Panc1 (cell line): ENCODE data around the gene OR5A2. TPM values are rescaled to one million over a fixed set of nuclear protein-coding genes. Genes with fewer than 3 reads are reported as not detected.

Experiments used
- ATAC-seq: fragments of 200-7000 bp; cut with Tn5 transposase; 2 replicates; pipeline ENCODE4 v1.9.1; 2020; ENCODE audit warnings: mild to moderate bottlenecking, moderate library complexity
- BruUV-seq: library from RNA; stranded (reverse); fragments of 400-500 nt; replicated peaks from 2 replicates; lab custom pipeline; 2021; lab: Mats Ljungman, UMichigan
- CTCF ChIA-PET: fragments of 300-600 bp; sonication (Branson Sonifier 250); formaldehyde crosslinking; loops from one replicate; lab custom pipeline; 2022; ENCODE audit warnings: antibody characterized with exemption; lab: Charles Lee
- POLR2A ChIA-PET: fragments of 300-600 bp; sonication (Branson Sonifier 250); formaldehyde crosslinking; loops from one replicate; lab custom pipeline; 2022; ENCODE audit warnings: antibody characterized with exemption; lab: Charles Lee
- DNase-seq: peaks from one replicate; pipeline ENCODE4 v3.0.0-alpha.2; 2010; ENCODE audit warnings: low read depth, low spot score
- H3K27ac ChIP-seq: 2 replicates; pipeline ENCODE4 v1.5.1; 2011; ENCODE audit warnings: mild to moderate bottlenecking, low read length, inconsistent platforms
- H3K27me3 ChIP-seq: fragments of 200-500 bp; sonication (Bioruptor generic); 2 replicates; pipeline ENCODE4 v1.6.0; 2014; ENCODE audit warnings: low read length, inconsistent platforms; ENCODE audit not compliant: control insufficient read depth, insufficient read depth
- H3K36me3 ChIP-seq: fragments of 200-500 bp; sonication (Bioruptor generic); 2 replicates; pipeline ENCODE4 v1.5.1; 2014; ENCODE audit warnings: inconsistent platforms, mild to moderate bottlenecking, low read length, moderate library complexity; ENCODE audit not compliant: control insufficient read depth, insufficient read depth
- H3K4me1 ChIP-seq: 2 replicates; pipeline ENCODE4 v1.5.1; 2011; ENCODE audit warnings: inconsistent platforms, mild to moderate bottlenecking, low read length, moderate library complexity; ENCODE audit not compliant: control insufficient read depth, insufficient read depth
- H3K4me3 ChIP-seq, 2 experiments: 2 replicates each; pipeline ENCODE4 v1.5.1; 2011 to 2012; ENCODE audit warnings: low read depth in 2 of 2, low read length in 2 of 2, mild to moderate bottlenecking in 2 of 2, inconsistent platforms in 1 of 2, moderate library complexity in 1 of 2
- H3K9me3 ChIP-seq: fragments of 200-500 bp; sonication (Bioruptor generic); 2 replicates; pipeline ENCODE4 v1.5.1; 2014; ENCODE audit warnings: low read depth, mild to moderate bottlenecking, inconsistent platforms, low read length, moderate library complexity; ENCODE audit not compliant: control insufficient read depth, insufficient read depth
- CTCF ChIP-seq: fragments of 450-650 bp; IDR thresholded peaks from 2 replicates; pipeline ENCODE4 v1.5.1; 2017; ENCODE audit warnings: mild to moderate bottlenecking
- POLR2AphosphoS5 ChIP-seq: IDR thresholded peaks from 2 replicates; pipeline ENCODE4 v1.6.1; 2012; ENCODE audit warnings: mild to moderate bottlenecking, low read depth, low read length, moderate library complexity
- SIN3A ChIP-seq: IDR thresholded peaks from 2 replicates; pipeline ENCODE4 v1.6.1; 2012; ENCODE audit warnings: low read depth, mild to moderate bottlenecking, low read length, moderate library complexity, borderline replicate concordance; ENCODE audit not compliant: insufficient read depth
- TCF7L2 ChIP-seq: IDR thresholded peaks from 2 replicates; pipeline ENCODE4 v1.6.1; 2011; ENCODE audit warnings: mild to moderate bottlenecking, low read depth, low read length, inconsistent platforms
- in situ Hi-C: cut with HindIII; loops from 2 replicates; pipeline ENCODE4 v1.10.0; 2016; ENCODE audit warnings: low sequenced_read_pairs, low pct_unique_long_range_greater_than_20kb
- intact Hi-C: fragments of 100-400 bp; cut with micrococcal nuclease; formaldehyde crosslinking; loops from one replicate; pipeline ENCODE4 v1.10.0; 2022; ENCODE audit not compliant: unreplicated experiment
- total RNA-seq: library from RNA; stranded (reverse); gene quantifications from one replicate; pipeline ENCODE4 v1.2.1, GENCODE V29; 2021; ENCODE audit not compliant: unreplicated experiment
- TF ChIP-seq, protein P1 (sequence below), 2 experiments: IDR thresholded peaks; 2 replicates each; pipeline ENCODE4 v1.6.1; 2011 to 2012; ENCODE audit warnings: low read depth in 2 of 2, control low read depth in 1 of 2, low read length in 1 of 2, mild to moderate bottlenecking in 1 of 2, moderate library complexity in 1 of 2; ENCODE audit not compliant: insufficient read depth in 1 of 2

OR5A2 gene
- total RNA-seq, 1 experiment from 2014 or later = not detected

DNA sequence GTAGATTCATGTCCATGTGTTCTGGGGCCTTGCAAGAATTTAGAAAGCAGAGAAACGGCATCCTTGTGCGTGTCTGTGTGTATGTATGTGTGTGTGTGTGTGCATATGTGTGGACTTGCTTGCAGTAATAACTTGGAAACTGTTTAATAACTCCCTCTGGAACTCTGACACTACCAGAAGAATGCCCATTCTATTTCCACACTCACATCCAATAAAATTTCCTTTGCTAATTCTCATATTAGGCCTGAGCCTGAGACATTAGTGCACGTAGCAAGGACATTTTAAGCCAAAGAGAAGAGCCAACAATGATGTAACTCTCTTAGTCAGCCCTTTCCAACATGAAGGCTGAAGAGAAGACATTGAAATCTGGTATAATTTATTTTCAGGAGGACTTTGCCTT is 33.7 kb upstream of the OR5A2 start:
- BruUV-seq = no TSS peak
- Histone ChIP-seq H3K4me1 (no peaks in the 10 kb centered on the region), H3K36me3 (no peaks in the 10 kb centered on the region), H3K27ac (no peak overlapping the region), H3K9me3 (no peaks in the 10 kb centered on the region), H3K4me3 (no peak overlapping the region), H3K27me3 (no peaks in the 10 kb centered on the region)
- CTCF ChIA-PET = no interaction called here
- TF ChIP-seq POLR2AphosphoS5 = no peak
- no peak for TF ChIP-seq SIN3A
- no peak for TF ChIP-seq CTCF
- TF ChIP-seq TCF7L2 = no peak
- TF ChIP-seq, protein P1, sequence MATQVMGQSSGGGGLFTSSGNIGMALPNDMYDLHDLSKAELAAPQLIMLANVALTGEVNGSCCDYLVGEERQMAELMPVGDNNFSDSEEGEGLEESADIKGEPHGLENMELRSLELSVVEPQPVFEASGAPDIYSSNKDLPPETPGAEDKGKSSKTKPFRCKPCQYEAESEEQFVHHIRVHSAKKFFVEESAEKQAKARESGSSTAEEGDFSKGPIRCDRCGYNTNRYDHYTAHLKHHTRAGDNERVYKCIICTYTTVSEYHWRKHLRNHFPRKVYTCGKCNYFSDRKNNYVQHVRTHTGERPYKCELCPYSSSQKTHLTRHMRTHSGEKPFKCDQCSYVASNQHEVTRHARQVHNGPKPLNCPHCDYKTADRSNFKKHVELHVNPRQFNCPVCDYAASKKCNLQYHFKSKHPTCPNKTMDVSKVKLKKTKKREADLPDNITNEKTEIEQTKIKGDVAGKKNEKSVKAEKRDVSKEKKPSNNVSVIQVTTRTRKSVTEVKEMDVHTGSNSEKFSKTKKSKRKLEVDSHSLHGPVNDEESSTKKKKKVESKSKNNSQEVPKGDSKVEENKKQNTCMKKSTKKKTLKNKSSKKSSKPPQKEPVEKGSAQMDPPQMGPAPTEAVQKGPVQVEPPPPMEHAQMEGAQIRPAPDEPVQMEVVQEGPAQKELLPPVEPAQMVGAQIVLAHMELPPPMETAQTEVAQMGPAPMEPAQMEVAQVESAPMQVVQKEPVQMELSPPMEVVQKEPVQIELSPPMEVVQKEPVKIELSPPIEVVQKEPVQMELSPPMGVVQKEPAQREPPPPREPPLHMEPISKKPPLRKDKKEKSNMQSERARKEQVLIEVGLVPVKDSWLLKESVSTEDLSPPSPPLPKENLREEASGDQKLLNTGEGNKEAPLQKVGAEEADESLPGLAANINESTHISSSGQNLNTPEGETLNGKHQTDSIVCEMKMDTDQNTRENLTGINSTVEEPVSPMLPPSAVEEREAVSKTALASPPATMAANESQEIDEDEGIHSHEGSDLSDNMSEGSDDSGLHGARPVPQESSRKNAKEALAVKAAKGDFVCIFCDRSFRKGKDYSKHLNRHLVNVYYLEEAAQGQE (IDR thresholded peaks at IDR 0.05; ENCODE audit: insufficient read depth in 1 of 2, low read depth in 2 of 2, low read length in 1 of 2) = no peak
- in situ Hi-C loops = no loop called here
- intact Hi-C loops = no loop called here
- POLR2A ChIA-PET = no interaction called here
- DNase-seq (no peak), ATAC-seq (no peak)

DNA sequence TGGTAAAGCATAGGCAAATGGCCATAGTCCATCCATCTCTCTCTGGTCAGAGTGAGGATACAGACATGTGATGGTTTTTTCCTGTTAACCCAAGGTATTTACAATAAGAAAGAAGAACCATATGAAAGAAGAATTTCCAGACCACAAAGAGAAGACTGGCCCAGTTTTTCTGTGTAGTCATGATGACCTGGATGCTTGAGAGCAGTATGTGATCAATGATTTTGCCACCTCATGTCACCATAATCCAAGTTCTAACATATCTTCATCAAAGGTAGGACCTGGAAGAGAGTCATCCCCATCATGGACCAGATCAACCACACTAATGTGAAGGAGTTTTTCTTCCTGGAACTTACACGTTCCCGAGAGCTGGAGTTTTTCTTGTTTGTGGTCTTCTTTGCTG is 30.4 kb upstream of the OR5A2 start, which contains the start of gene OR4D6:
Gene OR4D6, plus strand, starts transcription at position 301 of the 400 bp plus-strand sequence. Its CDS starts 0 bp downstream, at position 301.
- ATAC-seq (no peak), DNase-seq (no peak)
- BruUV-seq = no TSS peak
- Histone ChIP-seq H3K4me1 (no peaks in the 10 kb centered on the region), H3K36me3 (no peaks in the 10 kb centered on the region), H3K27ac (no peak within 1 kb of the TSS), H3K4me3 (no peak within 1 kb of the TSS), H3K9me3 (no peaks in the 10 kb centered on the region), H3K27me3 (no peaks in the 10 kb centered on the region)
- CTCF ChIA-PET = no interaction called here
- in situ Hi-C loops = no loop called here
- intact Hi-C loops = no loop called here
- POLR2A ChIA-PET = no interaction called here
- TF ChIP-seq, protein P1 (IDR thresholded peaks at IDR 0.05; ENCODE audit: insufficient read depth in 1 of 2, low read depth in 2 of 2, low read length in 1 of 2) = no peak
- no peak for TF ChIP-seq SIN3A
- no peak for TF ChIP-seq CTCF
- TF ChIP-seq POLR2AphosphoS5 = no peak
- TF ChIP-seq TCF7L2 = no peak
